Measurements from ENCODE around the gene PIGH. TPM values are rescaled to one million over a fixed set of nuclear protein-coding genes. Genes with fewer than 3 reads are reported as not detected.
A peak's percentile ranks its signal among the peaks of the same experiment; 100 is the strongest.

The PIGH gene, protein sequence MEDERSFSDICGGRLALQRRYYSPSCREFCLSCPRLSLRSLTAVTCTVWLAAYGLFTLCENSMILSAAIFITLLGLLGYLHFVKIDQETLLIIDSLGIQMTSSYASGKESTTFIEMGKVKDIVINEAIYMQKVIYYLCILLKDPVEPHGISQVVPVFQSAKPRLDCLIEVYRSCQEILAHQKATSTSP
- 10 to 100 TPM; 44.1 to 45.2 TPM for total RNA-seq
- polyA plus RNA-seq (ENCODE audit: insufficient read depth, low read depth, low replicate concordance), result 69.3 TPM
- long read RNA-seq, donor 1, transcript PIGH-201 (4 exons, 1,420 nt), result major isoform, 16 of 23 reads
- long read RNA-seq, donor 1, partial matches to known transcripts, result 0 of 23 reads
- long read RNA-seq, donor 1, other reads (novel, unspliced or antisense), result 0 of 23 reads
- long read RNA-seq, donor 2, transcript PIGH-201 (4 exons, 1,420 nt), result major isoform, 23 of 24 reads
- long read RNA-seq, donor 2, partial matches to known transcripts, result 0 of 24 reads
- long read RNA-seq, donor 2, other reads (novel, unspliced or antisense), result 0 of 24 reads

DNA sequence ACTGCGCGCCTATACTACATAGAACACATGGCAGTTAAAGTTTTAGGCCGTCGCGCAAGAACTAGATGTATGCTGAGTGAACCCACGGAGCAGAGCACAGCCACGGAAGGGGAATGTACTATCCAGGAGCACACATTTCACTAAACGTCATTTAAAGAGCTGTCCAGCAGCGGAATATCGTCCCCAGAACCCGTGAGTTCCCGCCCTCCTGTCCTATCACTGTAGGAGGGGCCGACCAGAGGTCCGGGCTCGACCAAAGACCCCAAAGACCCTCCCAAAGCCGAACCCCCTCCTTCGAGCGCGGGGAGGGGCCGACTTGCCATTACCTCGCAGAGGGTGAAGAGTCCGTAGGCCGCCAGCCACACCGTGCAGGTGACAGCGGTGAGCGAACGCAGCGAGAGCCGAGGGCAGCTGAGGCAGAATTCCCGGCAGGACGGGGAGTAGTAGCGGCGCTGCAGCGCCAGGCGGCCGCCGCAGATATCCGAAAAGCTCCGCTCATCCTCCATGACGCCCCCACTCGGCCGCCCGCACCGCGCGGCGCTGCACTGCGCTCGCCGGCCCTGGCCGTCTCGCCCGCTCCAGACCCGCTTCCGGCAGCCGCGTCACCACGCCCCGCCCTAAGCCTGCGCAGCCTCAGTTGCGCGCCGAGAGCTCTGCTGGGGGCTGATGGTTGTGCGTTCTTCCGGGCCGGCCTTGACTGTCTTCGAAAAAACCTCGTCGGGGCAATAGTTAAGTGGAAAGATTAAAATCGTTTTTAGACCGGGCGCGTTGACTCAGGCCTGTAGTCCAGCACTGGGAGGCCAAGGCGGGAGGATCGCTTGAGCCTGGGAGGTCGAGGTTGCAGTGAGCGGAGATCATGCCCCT lies at the start of gene PIGH:
TSS of gene PIGH (minus strand) at position 571 of the 864 bp plus-strand sequence. CDS start at position 506, 65 bp downstream.
- Histone ChIP-seq H3K9me3 (no peaks in the 10 kb centered on the region), H3K4me1 (peaks cover 8% of the 10 kb centered on the region), H3K4me3 (peak within 1 kb of the TSS; percentile 91 to 93), H3K27ac (peak within 1 kb of the TSS; percentile 86 to 93), H3K36me3 (ENCODE audit: low read depth, missing control alignments) (no peaks in the 10 kb centered on the region), H3K27me3 (no peaks in the 10 kb centered on the region)
- DNase-seq, result peak; percentile 92
- intact Hi-C loops (cut with DNase I; ENCODE audit: low total_unique reads), result no loop called here
- TF ChIP-seq, protein P1, sequence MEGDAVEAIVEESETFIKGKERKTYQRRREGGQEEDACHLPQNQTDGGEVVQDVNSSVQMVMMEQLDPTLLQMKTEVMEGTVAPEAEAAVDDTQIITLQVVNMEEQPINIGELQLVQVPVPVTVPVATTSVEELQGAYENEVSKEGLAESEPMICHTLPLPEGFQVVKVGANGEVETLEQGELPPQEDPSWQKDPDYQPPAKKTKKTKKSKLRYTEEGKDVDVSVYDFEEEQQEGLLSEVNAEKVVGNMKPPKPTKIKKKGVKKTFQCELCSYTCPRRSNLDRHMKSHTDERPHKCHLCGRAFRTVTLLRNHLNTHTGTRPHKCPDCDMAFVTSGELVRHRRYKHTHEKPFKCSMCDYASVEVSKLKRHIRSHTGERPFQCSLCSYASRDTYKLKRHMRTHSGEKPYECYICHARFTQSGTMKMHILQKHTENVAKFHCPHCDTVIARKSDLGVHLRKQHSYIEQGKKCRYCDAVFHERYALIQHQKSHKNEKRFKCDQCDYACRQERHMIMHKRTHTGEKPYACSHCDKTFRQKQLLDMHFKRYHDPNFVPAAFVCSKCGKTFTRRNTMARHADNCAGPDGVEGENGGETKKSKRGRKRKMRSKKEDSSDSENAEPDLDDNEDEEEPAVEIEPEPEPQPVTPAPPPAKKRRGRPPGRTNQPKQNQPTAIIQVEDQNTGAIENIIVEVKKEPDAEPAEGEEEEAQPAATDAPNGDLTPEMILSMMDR (IDR thresholded peaks at IDR 0.05), result peak; percentile 32 to 64 (median 48)
- peak; percentile 41 for TF ChIP-seq POLR2A (IDR thresholded peaks at IDR 0.05)
- 0 to 3% methylated on average over 6 to 72 of the region's 77 CpGs for WGBS, 2 donors

DNA sequence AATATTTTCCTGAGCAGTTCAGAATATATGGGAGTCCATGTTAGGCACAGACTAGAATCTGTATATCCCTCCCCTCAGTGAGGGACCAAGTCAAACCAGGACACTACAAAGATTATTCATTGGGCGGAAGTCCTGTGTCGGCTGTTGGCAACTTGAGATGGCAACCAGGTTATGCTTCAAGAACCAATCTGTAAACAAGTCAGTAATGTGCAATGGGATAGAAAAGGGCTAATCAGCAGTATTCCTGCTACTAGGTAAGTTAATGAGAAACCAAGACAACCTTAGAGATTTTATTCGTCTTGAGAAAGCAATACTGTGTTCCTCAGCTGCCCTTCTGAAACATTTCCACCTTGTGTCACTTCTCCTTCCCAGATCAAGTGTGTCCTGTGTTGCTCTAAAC lies 46.1 kb upstream of the PIGH start:
- Histone ChIP-seq H3K4me3 (no peak overlapping the region), H3K27me3 (no peaks in the 10 kb centered on the region), H3K4me1 (no peaks in the 10 kb centered on the region), H3K27ac (no peak overlapping the region), H3K36me3 (ENCODE audit: low read depth, missing control alignments) (no peaks in the 10 kb centered on the region), H3K9me3 (no peaks in the 10 kb centered on the region)
- TF ChIP-seq, protein P1 (IDR thresholded peaks at IDR 0.05), result no peak
- TF ChIP-seq POLR2A (IDR thresholded peaks at IDR 0.05), result no peak
- intact Hi-C loops (cut with DNase I; ENCODE audit: low total_unique reads), result no loop called here
- no peak for DNase-seq
- WGBS, 2 donors, result 88% methylated on average over 3 of the region's 3 CpGs

DNA sequence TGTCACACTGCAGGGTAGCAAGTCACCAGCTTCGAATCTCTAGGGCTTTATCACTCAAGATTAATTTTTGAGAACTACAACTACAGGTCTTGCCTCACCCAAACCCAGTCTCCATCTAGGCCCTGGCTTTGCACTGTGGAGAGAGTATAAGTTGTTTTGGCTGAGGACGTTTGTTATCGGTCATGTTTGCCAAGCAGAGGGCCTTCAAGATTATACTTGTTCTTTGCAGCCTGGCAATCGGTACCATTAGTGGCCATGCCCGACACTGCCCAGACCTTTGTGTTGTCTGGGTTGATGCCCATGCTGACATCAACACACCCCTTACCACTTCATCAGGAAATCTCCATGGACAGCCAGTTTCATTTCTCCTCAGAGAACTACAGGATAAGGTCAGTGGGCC lies 45.3 kb upstream of the PIGH start:
- intact Hi-C loops (cut with DNase I; ENCODE audit: low total_unique reads), result no loop called here
- H3K4me1 ChIP-seq, result no peaks in the 10 kb centered on the region
- WGBS, 2 donors, result 84% methylated on average over 5 of the region's 5 CpGs
- no peak overlapping the region for H3K4me3 ChIP-seq
- DNase-seq, result no peak
- no peak overlapping the region for H3K27ac ChIP-seq
- H3K36me3 ChIP-seq (ENCODE audit: low read depth, missing control alignments), result no peaks in the 10 kb centered on the region
- no peak for TF ChIP-seq POLR2A (IDR thresholded peaks at IDR 0.05)
- TF ChIP-seq, protein P1 (IDR thresholded peaks at IDR 0.05), result no peak
- no peaks in the 10 kb centered on the region for H3K27me3 ChIP-seq
- H3K9me3 ChIP-seq, result no peaks in the 10 kb centered on the region

DNA sequence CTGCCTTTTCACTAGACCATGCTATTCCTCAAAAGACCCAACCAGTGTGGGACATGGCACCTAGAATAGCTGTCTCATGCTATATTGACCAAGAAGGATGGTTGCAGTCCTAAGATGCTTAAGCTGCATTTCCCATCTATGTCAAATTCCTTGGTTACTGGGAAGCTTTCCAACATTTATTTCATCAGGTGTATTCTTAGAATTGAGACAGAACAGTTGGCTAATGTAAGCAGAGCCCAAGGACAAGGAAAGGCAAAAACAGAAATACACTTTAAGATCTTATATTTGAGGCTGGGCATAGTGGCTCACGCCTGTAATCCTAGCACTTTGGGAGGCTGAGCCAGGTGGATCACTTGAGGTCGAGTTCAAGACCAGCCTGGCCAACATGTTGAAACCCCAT lies 44.4 kb upstream of the PIGH start:
- Histone ChIP-seq H3K4me1 (no peaks in the 10 kb centered on the region), H3K4me3 (no peak overlapping the region), H3K9me3 (no peaks in the 10 kb centered on the region), H3K27me3 (no peaks in the 10 kb centered on the region), H3K36me3 (ENCODE audit: low read depth, missing control alignments) (no peaks in the 10 kb centered on the region), H3K27ac (no peak overlapping the region)
- no peak for DNase-seq
- WGBS, 2 donors, result 93 to 94% methylated on average over 2 of the region's 2 CpGs
- TF ChIP-seq, protein P1 (IDR thresholded peaks at IDR 0.05), result no peak
- no peak for TF ChIP-seq POLR2A (IDR thresholded peaks at IDR 0.05)
- intact Hi-C loops (cut with DNase I; ENCODE audit: low total_unique reads), result no loop called here
